Heart left ventricle (tissue), 16 donors: ENCODE data around the gene PLBD2. TPM values are rescaled to one million over a fixed set of nuclear protein-coding genes. Genes with fewer than 3 reads are reported as not detected.
A peak's percentile ranks its signal among the peaks of the same experiment; 100 is the strongest.

Experiments used
- ATAC-seq, 4 donors: fragments of 200-7000 bp; cut with Tn5 transposase; one replicate each; pipeline ENCODE4 v1.9.1; 2020 to 2022; ENCODE audit warnings: moderate library complexity in 4 of 4, mild to moderate bottlenecking in 3 of 4, moderate number of reproducible peaks in 1 of 4
- DNase-seq, 5 donors: peaks; one replicate each; pipeline ENCODE4 v3.0.0-alpha.2; 2020
- H3K27ac ChIP-seq, 12 donors: fragments of 200-600 bp; sonication (generic) in 4 of 12; one replicate each; pipeline versions ENCODE4 v1.5.0 to v1.8.0; 2016 to 2022; ENCODE audit warnings: mild to moderate bottlenecking in 2 of 12
- H3K27me3 ChIP-seq, 9 donors: fragments of 200-600 bp; sonication (generic) in 2 of 9; one replicate each; pipeline versions ENCODE4 v1.5.1 to v1.8.0; 2016 to 2022; ENCODE audit warnings: mild to moderate bottlenecking in 3 of 9
- H3K36me3 ChIP-seq, 9 donors: fragments of 200-600 bp; sonication (generic) in 2 of 9; one replicate each; pipeline versions ENCODE4 v1.5.0 to v1.8.0; 2018 to 2022; ENCODE audit warnings: mild to moderate bottlenecking in 2 of 9
- H3K4me1 ChIP-seq, 12 donors: fragments of 200-600 bp; sonication (generic) in 4 of 12; one replicate each; pipeline versions ENCODE4 v1.5.0 to v1.8.0; 2016 to 2022; ENCODE audit warnings: mild to moderate bottlenecking in 3 of 12
- H3K4me3 ChIP-seq, 12 donors: fragments of 200-600 bp; sonication (generic) in 4 of 12; one replicate each; pipeline versions ENCODE4 v1.5.0 to v1.8.0; 2017 to 2022; ENCODE audit warnings: mild to moderate bottlenecking in 9 of 12, moderate library complexity in 4 of 12
- H3K9me3 ChIP-seq, 12 donors: fragments of 200-600 bp; sonication (generic) in 4 of 12; one replicate each; pipeline versions ENCODE4 v1.5.0 to v1.8.0; 2016 to 2022; ENCODE audit warnings: mild to moderate bottlenecking in 1 of 12
- CTCF ChIP-seq, 12 donors: fragments of 200-600 bp; sonication (generic) in 4 of 12; IDR thresholded peaks; one replicate each; pipeline versions ENCODE4 v1.5.0 to v1.8.0; 2018 to 2022; ENCODE audit warnings: antibody characterized with exemption in 12 of 12, mild to moderate bottlenecking in 5 of 12
- POLR2A ChIP-seq, 2 donors: fragments of 450-650 bp; IDR thresholded peaks; one replicate each; pipeline ENCODE4 v1.6.1; 2017; ENCODE audit warnings: antibody characterized with exemption in 2 of 2, mild to moderate bottlenecking in 2 of 2, moderate library complexity in 2 of 2
- WGBS, 4 donors: extraction: QIAGEN DNeasy Blood & Tissue Kit in 2 of 4; methylation state at CpG; one replicate each; pipeline versions ENCODE4 v1.1.5 to v1.1.7; 2013 to 2018; 5-methylcytosine and 5-hydroxymethylcytosine counted together
- intact Hi-C, 10 donors: fragments of 100-400 bp; cut with DNase I; formaldehyde crosslinking; loops; one replicate each; pipeline versions ENCODE4 v1.11.1 to v1.14.2; 2022
- polyA plus RNA-seq, 2 donors: library from polyadenylated mRNA; stranded (reverse); fragments of 200-250 nt; gene quantifications; one replicate each; pipeline ENCODE4 v1.2.3, GENCODE V29; 2013
- total RNA-seq, 9 donors: library from RNA; depleted of rRNA in 2 of 9; stranded (reverse); fragments of >200 nt in 2 of 9; fragmentation: NEBNext Ultra II Directional in 3 of 9; extraction: Animal tissue kit (Norgen Biotek cat#: 25700) in 3 of 9; gene quantifications; one replicate each; pipeline versions ENCODE4 v1.1.0 to v1.2.4, GENCODE V29; 2016 to 2023
- donor health status: ischemic (EF 13 %, LVEDD 7.1; RV severe dilation, severe dysfunction).
- donor health status: healthy with polysubstance abuse.
- donor health status: DM: no; HTN: yes; CAD: no.
- donor health status: DM: no; HTN: no; CAD: no.
- donor health status: ischemic (EF 25% LVEDD 6.9; RV normal size, moderate dysfunction).
- donor health status: ischemic (EF 25% LVEDD 5.7; RV mildly dilated, moderate dysfunction).
- donor health status: healthy.
- donor health status: DM: yes; HTN: yes; CAD: no.
- donor health status: ischemic (EF 35%, LVEDD 5.7; RV mildly dilated, moderate dysfunction).
- donor health status: nonischemic (EF 11% LVEDD 7.7; RV severe dilation, severe dysfunction).
- donor health status: DM: yes; HTN: yes; CAD: no.
- donor health status: PGD.
- donor health status: ischemic (EF 29% LVEDD 5.4; RV normal size, mild dysfunction).
- donor health status: nonischemic (EF 23%, LVEDD 6.1; RV moderate dilation, normal function).

Gene PLBD2
- total and polyA plus RNA-seq, 11 donors, result 15.6 to 66.6 (median 31.8) TPM

- TF ChIP-seq CTCF (IDR thresholded peaks at IDR 0.05), result no peak
- no peak for TF ChIP-seq POLR2A (IDR thresholded peaks at IDR 0.05)
- no peak overlapping the region for H3K27ac ChIP-seq
- WGBS, 4 donors, result 87 to 91% (median 88%) methylated on average over 5 of the region's 5 CpGs
- H3K36me3 ChIP-seq, result peaks cover 0 to 26% (median 10%) of the 10 kb centered on the region in 9 donors
- ATAC-seq (no peak), DNase-seq (no peak)
- H3K4me3 ChIP-seq, result no peak overlapping the region
- no peaks in the 10 kb centered on the region for H3K9me3 ChIP-seq
- no peaks in the 10 kb centered on the region for H3K4me1 ChIP-seq
- peaks cover 0 to 6% (median 0%) of the 10 kb centered on the region in 9 donors for H3K27me3 ChIP-seq
- intact Hi-C loops, result no loop called here
Observed at GRCh38 chr12:113393749-113394148, 35.4 kb downstream of the PLBD2 start.

- intact Hi-C loops, result no loop called here
- 80 to 92% (median 81%) methylated on average over 4 to 5 of the region's 5 CpGs for WGBS, 4 donors
- TF ChIP-seq CTCF (IDR thresholded peaks at IDR 0.05) (no peak), POLR2A (IDR thresholded peaks at IDR 0.05) (no peak)
- H3K4me1 ChIP-seq, result no peaks in the 10 kb centered on the region
- H3K36me3 ChIP-seq, result peaks cover 0 to 12% (median 5%) of the 10 kb centered on the region in 9 donors
- no peak overlapping the region for H3K4me3 ChIP-seq
- peaks cover 0 to 10% (median 0%) of the 10 kb centered on the region in 9 donors for H3K27me3 ChIP-seq
- no peak for DNase-seq
- no peaks in the 10 kb centered on the region for H3K9me3 ChIP-seq
- no peak overlapping the region for H3K27ac ChIP-seq
- no peak for ATAC-seq
Observed at GRCh38 chr12:113395119-113395518, 36.7 kb downstream of the PLBD2 start.

GRCh38 chr12:113396200-113396599, 37.8 kb downstream of the PLBD2 start:
- ATAC-seq (no peak), DNase-seq (no peak)
- no peak overlapping the region for H3K4me3 ChIP-seq
- H3K27me3 ChIP-seq, result peaks cover 0 to 10% (median 0%) of the 10 kb centered on the region in 9 donors
- H3K27ac ChIP-seq, result no peak overlapping the region
- peaks cover 0 to 2% (median 0%) of the 10 kb centered on the region in 9 donors for H3K36me3 ChIP-seq
- H3K4me1 ChIP-seq, result no peaks in the 10 kb centered on the region
- H3K9me3 ChIP-seq, result no peaks in the 10 kb centered on the region
- no peak for TF ChIP-seq POLR2A (IDR thresholded peaks at IDR 0.05)
- no peak for TF ChIP-seq CTCF (IDR thresholded peaks at IDR 0.05)
- intact Hi-C loops, result no loop called here

- no peaks in the 10 kb centered on the region for H3K4me1 ChIP-seq
- intact Hi-C loops, result no loop called here
- peak in 1 of 4 donors; percentile 23 for ATAC-seq
- no peak for DNase-seq
- peaks cover 0 to 10% (median 0%) of the 10 kb centered on the region in 9 donors for H3K27me3 ChIP-seq
- 63 to 69% (median 66%) methylated on average over 11 to 16 of the region's 16 CpGs for WGBS, 4 donors
- H3K27ac ChIP-seq, result no peak overlapping the region
- H3K4me3 ChIP-seq, result no peak overlapping the region
- H3K36me3 ChIP-seq, result no peaks in the 10 kb centered on the region
- no peaks in the 10 kb centered on the region for H3K9me3 ChIP-seq
- TF ChIP-seq CTCF (IDR thresholded peaks at IDR 0.05), result no peak
- no peak for TF ChIP-seq POLR2A (IDR thresholded peaks at IDR 0.05)
Observed at GRCh38 chr12:113396828-113397496, 38.6 kb downstream of the PLBD2 start.
